GM04504 (cell line): ENCODE data around the gene DLGAP4.

Source experiments
- DNase-seq: peaks from one replicate; pipeline ENCODE4 v3.0.0-alpha.2; 2012; ENCODE audit warnings: low read depth

Gene DLGAP4

DNA sequence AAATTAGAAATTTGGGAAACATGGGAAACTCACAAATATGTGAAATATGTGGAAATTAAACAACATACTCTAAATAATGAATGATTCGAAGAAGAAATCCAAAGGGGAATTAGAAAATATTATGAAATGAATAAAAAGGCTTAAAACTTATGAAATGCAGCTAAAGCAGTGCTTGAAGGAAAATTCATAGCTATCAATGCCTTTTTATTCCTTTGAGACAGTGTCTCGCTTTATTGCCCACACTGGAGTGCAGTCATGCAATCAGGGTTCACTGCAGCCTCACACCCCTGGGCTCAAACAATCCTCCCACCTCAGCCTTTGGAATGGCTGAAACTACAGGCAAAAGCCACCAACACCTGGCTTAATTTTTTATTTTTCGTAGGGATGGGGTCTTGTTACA is 259.4 kb downstream of the DLGAP4 start:
- DNase-seq, result no peak

GRCh38 chr20:36569847-36570429 is 263.8 kb downstream of the DLGAP4 start:
- no peak for DNase-seq

- DNase-seq, result no peak
These were observed 265.7 kb downstream of the DLGAP4 start for GRCh38 chr20:36571564-36572504.

GRCh38 chr20:36572701-36573102 is 266.6 kb downstream of the DLGAP4 start:
- DNase-seq, result no peak

DNA sequence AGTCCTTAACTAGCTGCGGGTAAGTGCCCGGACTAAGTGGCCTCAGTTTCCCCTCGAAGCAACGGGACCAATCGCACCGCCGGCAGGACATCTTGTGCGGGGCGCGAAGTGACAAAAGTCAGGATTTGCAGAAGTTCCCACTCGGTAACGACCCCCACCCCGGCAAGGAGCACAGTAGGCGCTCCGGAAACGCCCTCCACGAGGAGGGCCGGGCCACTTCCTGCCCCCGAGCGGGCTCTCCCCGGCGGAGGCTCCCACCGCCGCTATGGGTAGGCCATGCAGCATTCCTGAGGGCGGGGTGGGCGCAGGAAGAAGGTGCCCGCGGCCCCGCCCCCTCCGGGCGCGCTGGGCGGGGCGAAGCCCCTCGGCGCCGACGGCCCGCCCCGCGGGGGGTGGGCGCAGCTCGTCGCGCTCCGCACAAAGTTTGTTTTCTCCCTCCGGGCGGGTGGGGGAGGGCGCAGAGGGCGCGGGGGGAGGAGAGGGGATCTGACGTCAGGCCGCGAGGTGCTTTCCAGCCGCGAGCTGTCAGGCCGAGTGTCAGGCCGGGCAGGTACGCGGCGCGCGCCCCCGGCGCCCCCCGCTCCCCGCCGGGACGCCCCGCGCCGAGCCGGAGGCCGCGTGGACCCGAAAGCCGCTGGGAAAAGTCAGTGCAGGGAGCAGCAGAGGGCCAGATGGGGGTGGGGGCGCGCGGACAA is 267.1 kb downstream of the DLGAP4 start, which contains the start of gene TGIF2:
TGIF2 (plus strand) TSS at position 495 of the 695 bp plus-strand sequence. CDS start 5,178 bp downstream, outside the sequence.
- DNase-seq, result peak; percentile 49

DNA sequence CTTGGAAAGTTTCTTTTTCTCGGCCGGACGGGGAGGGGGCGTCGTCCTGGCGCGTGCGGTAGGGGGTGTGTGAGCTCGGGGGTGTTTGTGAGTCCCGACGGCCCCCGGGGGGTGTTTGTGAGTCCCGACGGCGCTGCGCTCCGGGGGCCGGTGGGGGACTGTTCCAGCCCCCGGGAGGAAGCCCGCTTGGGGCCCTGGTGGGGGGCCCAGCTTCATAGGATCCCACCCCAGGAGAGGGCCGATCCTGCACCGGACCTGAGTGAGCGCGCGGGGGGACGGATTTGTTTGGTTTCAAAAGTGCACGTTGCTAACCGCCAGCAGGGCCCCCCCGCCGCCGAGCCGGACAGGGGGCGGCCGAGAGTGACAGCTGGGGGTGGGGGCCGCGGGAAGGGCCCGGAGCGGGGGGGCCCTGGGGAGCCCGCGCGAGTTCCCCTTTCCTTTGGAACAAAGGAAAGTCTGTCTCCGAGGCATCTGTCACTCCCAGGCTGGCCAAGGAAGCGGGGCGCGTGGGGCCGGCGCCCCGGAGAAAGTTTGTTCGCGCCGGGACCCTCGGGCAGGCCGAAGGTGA is 267.7 kb downstream of the DLGAP4 start:
- no peak for DNase-seq

GRCh38 chr20:36574366-36575135 is 268.4 kb downstream of the DLGAP4 start:
- DNase-seq, result no peak

- DNase-seq, result no peak
These were observed 269.9 kb downstream of the DLGAP4 start for GRCh38 chr20:36576081-36576445.
